Osteocyte (in vitro differentiated cells): Measurements from ENCODE around the gene ALPK3. TPM values are rescaled to one million over a fixed set of nuclear protein-coding genes. Genes with fewer than 3 reads are reported as not detected.

ENCODE experiments used
- DNase-seq: peaks from one replicate; pipeline ENCODE4 v3.0.0; 2021; ENCODE audit warnings: mixed read lengths; ENCODE audit not compliant: unreplicated experiment; ENCODE audit errors: extremely low spot score
- H3K27ac Mint-ChIP-seq: one replicate; pipeline ENCODE4 v1.8.0; 2021; ENCODE audit warnings: mild to moderate bottlenecking, mixed read lengths; ENCODE audit not compliant: unreplicated experiment
- H3K27me3 Mint-ChIP-seq: one replicate; pipeline ENCODE4 v1.8.0; 2021; ENCODE audit warnings: mixed read lengths; ENCODE audit not compliant: unreplicated experiment
- H3K36me3 Mint-ChIP-seq: one replicate; pipeline ENCODE4 v1.8.0; 2021; ENCODE audit warnings: mixed read lengths; ENCODE audit not compliant: unreplicated experiment
- H3K4me1 Mint-ChIP-seq: one replicate; pipeline ENCODE4 v1.8.0; 2021; ENCODE audit warnings: mixed read lengths; ENCODE audit not compliant: unreplicated experiment
- H3K4me3 Mint-ChIP-seq: one replicate; pipeline ENCODE4 v1.8.0; 2021; ENCODE audit warnings: mild to moderate bottlenecking, moderate library complexity, mixed read lengths; ENCODE audit not compliant: unreplicated experiment
- H3K9me3 Mint-ChIP-seq: one replicate; pipeline ENCODE4 v1.8.0; 2021; ENCODE audit warnings: mixed read lengths; ENCODE audit not compliant: unreplicated experiment
- total RNA-seq: library from RNA; stranded (reverse); gene quantifications from 2 replicates; pipeline ENCODE4 v1.2.1, GENCODE V29; 2021
- TF ChIP-seq, protein P1 (sequence below): fragments of 200-600 bp; sonication (generic); IDR thresholded peaks from 2 replicates; pipeline ENCODE4 v1.5.0; 2021; ENCODE audit warnings: antibody characterized with exemption, mild to moderate bottlenecking, moderate library complexity

Gene ALPK3
- total RNA-seq, 1 donor from 2014 or later, result 0.27 TPM

DNA sequence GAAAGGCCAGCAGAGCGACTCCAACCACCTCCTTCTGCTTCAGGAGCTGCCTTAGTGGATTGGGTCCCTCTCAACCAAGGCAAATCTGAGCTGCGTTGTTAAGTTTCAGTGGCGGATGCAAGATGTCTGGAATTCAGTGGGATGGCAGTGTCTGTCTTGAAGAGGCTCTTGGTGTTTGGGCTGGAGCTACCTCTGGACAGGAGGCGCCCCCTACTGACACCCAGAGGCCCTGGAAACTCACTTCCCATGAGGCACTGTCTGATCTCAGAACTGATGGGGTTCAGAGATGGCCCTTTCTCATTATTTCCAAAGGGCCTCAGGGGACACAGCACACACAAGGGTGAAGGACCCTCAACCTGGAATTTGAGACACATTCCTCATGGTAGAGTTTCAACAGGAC is 61.3 kb downstream of the ALPK3 start:
- Mint-ChIP-seq H3K4me3 (no peak overlapping the region), H3K27ac (no peak overlapping the region)

DNA sequence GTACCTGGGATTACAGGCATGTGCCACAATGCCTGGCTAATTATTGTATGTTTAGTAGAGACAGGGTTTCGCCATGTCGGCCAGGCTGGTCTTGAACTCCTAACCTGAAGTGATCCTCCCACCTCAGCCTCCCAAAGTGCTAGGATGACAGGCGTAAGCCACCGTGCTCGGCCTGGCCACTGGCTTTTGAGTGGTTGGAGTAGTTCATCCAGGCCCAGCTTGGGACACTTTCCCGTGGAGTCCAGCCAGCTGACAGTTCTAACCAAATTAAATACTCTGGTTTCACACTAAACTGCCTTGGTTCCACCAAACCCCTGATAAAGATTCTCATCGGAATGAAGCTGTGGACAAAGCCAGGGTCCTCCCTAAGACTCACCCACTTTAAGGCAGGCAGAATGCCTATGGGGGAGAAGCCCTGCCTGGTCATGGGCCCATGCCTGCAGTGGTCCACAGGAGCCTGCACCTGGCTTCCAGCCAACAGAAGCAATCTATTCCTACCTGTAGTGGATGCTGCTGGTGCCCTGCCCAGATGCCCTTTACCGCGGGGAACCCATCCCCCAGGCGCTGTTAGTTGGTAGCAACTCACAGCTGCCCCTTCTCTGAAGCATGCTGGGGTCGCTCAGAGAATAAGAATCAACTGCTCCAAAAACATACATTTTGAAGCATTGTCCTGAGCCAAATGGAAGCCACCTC is 62.1 kb downstream of the ALPK3 start:
- H3K9me3 Mint-ChIP-seq, result no peaks in the 10 kb centered on the region
- DNase-seq, result no peak
- peaks cover 3% of the 10 kb centered on the region for H3K27me3 Mint-ChIP-seq
- TF ChIP-seq, protein P1, sequence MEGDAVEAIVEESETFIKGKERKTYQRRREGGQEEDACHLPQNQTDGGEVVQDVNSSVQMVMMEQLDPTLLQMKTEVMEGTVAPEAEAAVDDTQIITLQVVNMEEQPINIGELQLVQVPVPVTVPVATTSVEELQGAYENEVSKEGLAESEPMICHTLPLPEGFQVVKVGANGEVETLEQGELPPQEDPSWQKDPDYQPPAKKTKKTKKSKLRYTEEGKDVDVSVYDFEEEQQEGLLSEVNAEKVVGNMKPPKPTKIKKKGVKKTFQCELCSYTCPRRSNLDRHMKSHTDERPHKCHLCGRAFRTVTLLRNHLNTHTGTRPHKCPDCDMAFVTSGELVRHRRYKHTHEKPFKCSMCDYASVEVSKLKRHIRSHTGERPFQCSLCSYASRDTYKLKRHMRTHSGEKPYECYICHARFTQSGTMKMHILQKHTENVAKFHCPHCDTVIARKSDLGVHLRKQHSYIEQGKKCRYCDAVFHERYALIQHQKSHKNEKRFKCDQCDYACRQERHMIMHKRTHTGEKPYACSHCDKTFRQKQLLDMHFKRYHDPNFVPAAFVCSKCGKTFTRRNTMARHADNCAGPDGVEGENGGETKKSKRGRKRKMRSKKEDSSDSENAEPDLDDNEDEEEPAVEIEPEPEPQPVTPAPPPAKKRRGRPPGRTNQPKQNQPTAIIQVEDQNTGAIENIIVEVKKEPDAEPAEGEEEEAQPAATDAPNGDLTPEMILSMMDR, result no peak
- H3K4me1 Mint-ChIP-seq, result no peaks in the 10 kb centered on the region
- no peak overlapping the region for H3K27ac Mint-ChIP-seq
- H3K36me3 Mint-ChIP-seq, result no peaks in the 10 kb centered on the region
- H3K4me3 Mint-ChIP-seq, result no peak overlapping the region

More for the DNA sequence above, 61.3 kb downstream of the ALPK3 start:
- no peaks in the 10 kb centered on the region for H3K36me3 Mint-ChIP-seq
- H3K27me3 Mint-ChIP-seq, result peaks cover 3% of the 10 kb centered on the region
- no peaks in the 10 kb centered on the region for H3K9me3 Mint-ChIP-seq
- TF ChIP-seq, protein P1, result peak; percentile 66
- DNase-seq, result no peak
- H3K4me1 Mint-ChIP-seq, result no peaks in the 10 kb centered on the region

DNA sequence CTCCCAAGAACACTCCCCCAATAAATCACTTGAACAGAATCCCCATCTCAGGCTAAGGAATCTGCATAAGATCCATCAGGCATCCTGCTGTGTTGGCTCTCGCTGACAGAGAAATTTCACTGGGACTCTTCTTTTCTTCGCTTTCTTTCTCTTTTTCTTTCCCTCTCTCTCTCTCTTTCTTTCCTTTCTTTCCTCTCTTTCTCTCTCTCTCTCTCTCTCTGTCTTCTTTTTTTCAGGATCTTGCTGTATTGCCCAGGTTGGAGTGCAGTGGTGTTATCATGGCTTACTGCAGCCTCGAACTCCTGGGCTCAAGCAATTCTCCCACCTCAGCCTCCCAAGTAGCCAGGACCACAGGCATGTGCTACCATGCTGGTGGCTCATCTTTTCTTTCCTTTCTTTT is 62.9 kb downstream of the ALPK3 start:
- no peaks in the 10 kb centered on the region for H3K9me3 Mint-ChIP-seq
- no peaks in the 10 kb centered on the region for H3K4me1 Mint-ChIP-seq
- no peak overlapping the region for H3K27ac Mint-ChIP-seq
- no peaks in the 10 kb centered on the region for H3K36me3 Mint-ChIP-seq
- no peak overlapping the region for H3K4me3 Mint-ChIP-seq
- DNase-seq, result no peak
- TF ChIP-seq, protein P1, result no peak
- peaks cover 6% of the 10 kb centered on the region for H3K27me3 Mint-ChIP-seq

DNA sequence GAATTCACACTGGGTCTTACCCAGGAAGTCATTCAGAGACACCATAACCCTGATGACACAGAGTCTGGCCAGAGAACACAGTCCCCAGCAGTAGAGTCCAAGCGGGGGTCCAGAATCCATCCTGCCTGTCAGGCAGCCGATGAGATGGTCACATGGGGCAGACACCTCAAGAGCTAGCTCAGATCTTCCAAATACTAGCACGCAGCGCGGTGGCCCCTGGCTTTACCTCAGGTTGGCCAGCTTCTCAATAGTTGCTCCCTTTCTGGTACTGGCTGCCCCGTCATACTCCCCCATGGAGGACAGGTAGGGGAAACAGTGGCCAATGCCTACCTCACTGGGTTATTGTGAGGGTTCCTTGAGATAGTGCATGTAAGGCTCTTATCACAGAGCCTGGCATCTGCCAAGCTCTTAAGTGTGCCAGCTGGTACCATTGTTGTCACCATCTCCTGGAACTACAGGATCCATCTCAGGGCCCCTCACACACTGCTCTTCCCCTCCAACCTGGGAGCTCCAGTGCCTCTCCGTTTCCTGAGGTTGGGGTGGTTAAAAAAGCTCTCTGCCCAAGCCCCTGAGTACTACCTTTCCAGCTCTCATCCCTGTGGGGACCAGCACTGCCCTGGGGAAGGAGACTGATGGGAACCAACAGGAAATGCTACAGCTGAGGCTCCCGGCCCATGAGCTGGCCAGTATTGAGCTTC is 63.8 kb downstream of the ALPK3 start:
- DNase-seq, result no peak
- Mint-ChIP-seq H3K27me3 (peaks cover 6% of the 10 kb centered on the region), H3K27ac (no peak overlapping the region), H3K4me1 (no peaks in the 10 kb centered on the region), H3K4me3 (no peak overlapping the region), H3K9me3 (no peaks in the 10 kb centered on the region), H3K36me3 (no peaks in the 10 kb centered on the region)
- TF ChIP-seq, protein P1, result no peak

DNA sequence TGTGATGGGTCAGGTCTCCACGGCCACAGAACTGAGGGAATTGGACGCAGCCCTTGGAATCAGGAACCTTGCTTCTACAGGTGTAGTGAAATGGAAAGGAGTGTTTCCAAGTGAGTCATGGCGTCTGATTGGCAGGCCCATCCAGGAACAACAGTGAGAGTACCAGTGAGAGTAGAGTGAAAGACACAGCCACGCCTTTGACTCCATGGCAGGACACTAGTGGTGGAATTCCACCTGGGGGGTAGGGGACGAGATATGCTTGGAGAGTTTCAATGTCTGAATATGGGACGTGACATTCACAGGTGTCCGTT is 64.3 kb downstream of the ALPK3 start:
- Mint-ChIP-seq H3K9me3 (no peaks in the 10 kb centered on the region), H3K27me3 (peaks cover 8% of the 10 kb centered on the region), H3K4me3 (no peak overlapping the region), H3K27ac (no peak overlapping the region), H3K36me3 (no peaks in the 10 kb centered on the region), H3K4me1 (no peaks in the 10 kb centered on the region)
- TF ChIP-seq, protein P1, result no peak
- DNase-seq, result no peak
